K562 (cell line): Measurements from ENCODE around the gene PTRH2.

Experiments
- IRF1 ChIP-seq: sonication (generic); formaldehyde crosslinking; IDR thresholded peaks from 2 replicates; pipeline ENCODE4 v1.8.0; 2022; ENCODE audit warnings: missing genetic modification reagents, mild to moderate bottlenecking, borderline replicate concordance
- MAFF ChIP-seq: IDR thresholded peaks from 2 replicates; pipeline ENCODE4 v1.6.1; 2012; ENCODE audit warnings: low read length, improper control_type of control experiment
- MYC ChIP-seq, 2 experiments: fragments of 250-450 bp in 1 of 2; sonication (Bioruptor Pico) in 1 of 2; IDR thresholded peaks; 2 replicates each; pipeline versions ENCODE4 v1.5.1 to v1.6.1; 2012 to 2021; ENCODE audit warnings: low read depth in 2 of 2, borderline replicate concordance in 1 of 2, improper control_type of control experiment in 1 of 2, low read length in 1 of 2, mild to moderate bottlenecking in 1 of 2, moderate library complexity in 1 of 2
- POLR2A ChIP-seq: fragments of 450-650 bp; conservative IDR thresholded peaks from 2 replicates; pipeline ENCODE4 v1.6.1; 2016
- RCOR1 ChIP-seq, 2 experiments: IDR thresholded peaks; 2 replicates each; pipeline ENCODE4 v1.6.1; 2012; ENCODE audit warnings: low read depth in 2 of 2, low read length in 2 of 2, borderline replicate concordance in 1 of 2, improper control_type of control experiment in 1 of 2
- TAF1 ChIP-seq: IDR thresholded peaks from 2 replicates; pipeline ENCODE4 v1.6.1; 2011; ENCODE audit warnings: mild to moderate bottlenecking, low read length, moderate library complexity; ENCODE audit not compliant: insufficient read depth, control insufficient read depth, severe bottlenecking; ENCODE audit errors: extremely low read depth
- ZKSCAN8 ChIP-seq: fragments of 200-800 bp; sonication (Bioruptor generic); IDR thresholded peaks from 2 replicates; pipeline ENCODE4 v1.6.1; 2016; ENCODE audit warnings: missing genetic modification characterization, missing compliant biosample characterization

GRCh38 chr17:59680314-59680713 lies 26.9 kb downstream of the PTRH2 start:
- TF ChIP-seq POLR2A: no peak
- no peak for TF ChIP-seq ZKSCAN8 (CRISPR knock-in tag)
- TF ChIP-seq MAFF: no peak
- TF ChIP-seq TAF1: no peak
- TF ChIP-seq MYC (IDR thresholded peaks at IDR 0.05; ENCODE audit: low read depth, low read length): no peak
- TF ChIP-seq MYC (CRISPR knock-in tag; IDR thresholded peaks at IDR 0.05; ENCODE audit: borderline replicate concordance, low read depth): no peak
- no peak for TF ChIP-seq RCOR1 (IDR thresholded peaks at IDR 0.05; ENCODE audit: borderline replicate concordance in 1 of 2, low read depth in 2 of 2, low read length in 2 of 2)
- no peak for TF ChIP-seq IRF1 (CRISPR knock-in tag)
